NCI-H82 treated with DMSO at 0.1 percent for 48 hours (cell line): ENCODE results near the gene RBFOX1.

ENCODE experiments used
- DNase-seq: peaks from one replicate; lab custom pipeline; 2025; ENCODE audit not compliant: unreplicated experiment; lab: John Stamatoyannopoulos, UW

RBFOX1 gene

GRCh38 chr16:7372095-7372494 is 39.5 kb downstream of the RBFOX1 start:
- peak; percentile 96 for DNase-seq

- DNase-seq, result no peak
These were observed 41.1 kb downstream of the RBFOX1 start for GRCh38 chr16:7373776-7374175.

- no peak for DNase-seq
These were observed 42.0 kb downstream of the RBFOX1 start for GRCh38 chr16:7374614-7375174.

- DNase-seq, result no peak
These were observed 43.6 kb downstream of the RBFOX1 start for GRCh38 chr16:7376227-7376626.

GRCh38 chr16:7377231-7377630 is 44.6 kb downstream of the RBFOX1 start:
- no peak for DNase-seq

- no peak for DNase-seq
These were observed 45.5 kb downstream of the RBFOX1 start for GRCh38 chr16:7378024-7378695.

- no peak for DNase-seq
These were observed 47.8 kb downstream of the RBFOX1 start for GRCh38 chr16:7380441-7380840.

GRCh38 chr16:7380911-7381310 is 48.3 kb downstream of the RBFOX1 start:
- DNase-seq, result peak; percentile 7

- DNase-seq, result peak; percentile 65
These were observed 49.0 kb downstream of the RBFOX1 start for GRCh38 chr16:7381671-7382070.

GRCh38 chr16:7382521-7382920 is 49.9 kb downstream of the RBFOX1 start:
- peak; percentile 91 for DNase-seq

GRCh38 chr16:7390974-7391373 is 58.3 kb downstream of the RBFOX1 start:
- peak; percentile 97 for DNase-seq

- DNase-seq, result no peak
These were observed 59.0 kb downstream of the RBFOX1 start for GRCh38 chr16:7391694-7392093.

- DNase-seq, result no peak
These were observed 59.6 kb downstream of the RBFOX1 start for GRCh38 chr16:7392206-7392605.

GRCh38 chr16:7393680-7394079 is 61.0 kb downstream of the RBFOX1 start:
- no peak for DNase-seq

- DNase-seq, result peak; percentile 59
These were observed 62.2 kb downstream of the RBFOX1 start for GRCh38 chr16:7394720-7395336.

GRCh38 chr16:7397901-7398300 is 65.3 kb downstream of the RBFOX1 start:
- DNase-seq, result peak; percentile 47

- no peak for DNase-seq
These were observed 65.9 kb downstream of the RBFOX1 start for GRCh38 chr16:7398536-7398935.

GRCh38 chr16:7399296-7399695 is 66.7 kb downstream of the RBFOX1 start:
- DNase-seq, result no peak

- DNase-seq, result peak; percentile 26
These were observed 67.7 kb downstream of the RBFOX1 start for GRCh38 chr16:7400117-7400890.

- DNase-seq, result no peak
These were observed 71.6 kb downstream of the RBFOX1 start for GRCh38 chr16:7404217-7404616.

GRCh38 chr16:7405166-7405565 is 72.5 kb downstream of the RBFOX1 start:
- peak; percentile 85 for DNase-seq
